ACHN (cell line): Measurements from ENCODE around the gene C2orf42.
A peak's percentile ranks its signal among the peaks of the same experiment; 100 is the strongest.
"Not testable (repeated sequence)": the region's sequence is repeated elsewhere in the genome, so short reads cannot be mapped to it uniquely, and the experiment has no call there.

ENCODE experiments used
- DNase-seq: peaks from one replicate; pipeline ENCODE4 v3.0.0-alpha.2; 2015
- in situ Hi-C: cut with HindIII; loops from 2 replicates; pipeline ENCODE4 v1.10.0; 2017; ENCODE audit warnings: low sequenced_read_pairs, low pct_ligation_motif_present, low pct_unique_long_range_greater_than_20kb

The C2orf42 gene

GRCh38 chr2:70134323-70134983 lies 56.4 kb downstream of the C2orf42 start:
- DNase-seq, in situ Hi-C loops: not testable (repeated sequence)

GRCh38 chr2:70133491-70134322 lies 57.1 kb downstream of the C2orf42 start:
- no peak for DNase-seq
- in situ Hi-C loops, result no loop called here

GRCh38 chr2:70133127-70133452 lies 57.7 kb downstream of the C2orf42 start:
- in situ Hi-C loops, result no loop called here
- no peak for DNase-seq

- in situ Hi-C loops, result no loop called here
- peak; percentile 62 for DNase-seq
Measured at GRCh38 chr2:70132244-70133126, 58.3 kb downstream of the C2orf42 start.

GRCh38 chr2:70131344-70132143 lies 59.3 kb downstream of the C2orf42 start:
- DNase-seq, in situ Hi-C loops: not testable (repeated sequence)

- in situ Hi-C loops, result no loop called here
- DNase-seq, result no peak
Measured at GRCh38 chr2:70128005-70128404, 62.8 kb downstream of the C2orf42 start.

- no peak for DNase-seq
- in situ Hi-C loops, result no loop called here
Measured at GRCh38 chr2:70126413-70126812, 64.4 kb downstream of the C2orf42 start.

GRCh38 chr2:70125498-70125898 lies 65.3 kb downstream of the C2orf42 start:
- no peak for DNase-seq

GRCh38 chr2:70124983-70125480 lies 65.8 kb downstream of the C2orf42 start:
- in situ Hi-C loops, result no loop called here
- peak; percentile 54 for DNase-seq

More at GRCh38 chr2:70125498-70125898, 65.3 kb downstream of the C2orf42 start:
- in situ Hi-C loops, result no loop called here

GRCh38 chr2:70123829-70124116 lies 67.0 kb downstream of the C2orf42 start:
- in situ Hi-C loops, result no loop called here
- DNase-seq, result no peak

GRCh38 chr2:70123051-70123828 lies 67.6 kb downstream of the C2orf42 start:
- no peak for DNase-seq
- in situ Hi-C loops, result no loop called here

- in situ Hi-C loops, result no loop called here
Measured at GRCh38 chr2:70122470-70122869, 68.3 kb downstream of the C2orf42 start.

GRCh38 chr2:70121627-70122372 lies 69.0 kb downstream of the C2orf42 start:
- in situ Hi-C loops, result no loop called here
- no peak for DNase-seq

More at GRCh38 chr2:70122470-70122869, 68.3 kb downstream of the C2orf42 start:
- no peak for DNase-seq

GRCh38 chr2:70118798-70119454 lies 71.9 kb downstream of the C2orf42 start:
- in situ Hi-C loops, result no loop called here
- DNase-seq, result no peak

GRCh38 chr2:70116936-70117552 lies 73.8 kb downstream of the C2orf42 start:
- in situ Hi-C loops, result no loop called here
- no peak for DNase-seq
